ENCODE data around the gene ERP44. TPM values are rescaled to one million over a fixed set of nuclear protein-coding genes. Genes with fewer than 3 reads are reported as not detected.

Gene ERP44
- total and polyA plus RNA-seq, 10 donors: 9.5 to 21.4 (median 17.2) TPM

- no peak overlapping the region for H3K27ac ChIP-seq
- H3K36me3 ChIP-seq: peaks cover 0 to 41% (median 3%) of the 10 kb centered on the region in 6 donors
- 67 to 83% (median 73%) methylated on average over 3 of the region's 3 CpGs for WGBS, 5 donors
- no peak for DNase-seq
- TF ChIP-seq CTCF (IDR thresholded peaks at IDR 0.05 in 8 of 11, conservative IDR thresholded peaks at IDR 0.05 in 3 of 11) (no peak), POLR2A (IDR thresholded peaks at IDR 0.05) (no peak), POLR2AphosphoS5 (IDR thresholded peaks at IDR 0.05) (no peak)
- H3K4me1 ChIP-seq: peaks cover 0 to 43% (median 16%) of the 10 kb centered on the region in 6 donors
- peaks cover 0 to 20% (median 13%) of the 10 kb centered on the region in 8 donors for H3K9me3 ChIP-seq
- intact Hi-C loops (cut with DNase I; ENCODE audit: low total_unique reads): loop anchor here (5.0 to 10.0 kb wide), 2 partner anchors 188 to 296 kb away; no protein-coding TSS in a partner anchor
- H3K27me3 ChIP-seq (replicated peaks in 1 of 7): no peaks in the 10 kb centered on the region
- H3K4me3 ChIP-seq: no peak overlapping the region
Observed at GRCh38 chr9:100029251-100029650, 69.5 kb downstream of the ERP44 start.

- Histone ChIP-seq H3K27ac (no peak overlapping the region), H3K9me3 (peaks cover 0 to 16% (median 10%) of the 10 kb centered on the region in 8 donors), H3K4me3 (no peak overlapping the region), H3K27me3 (replicated peaks in 1 of 7) (no peaks in the 10 kb centered on the region), H3K4me1 (peaks cover 0 to 41% (median 16%) of the 10 kb centered on the region in 6 donors), H3K36me3 (peaks cover 0 to 33% (median 3%) of the 10 kb centered on the region in 6 donors)
- 47 to 76% (median 56%) methylated on average over 2 of the region's 2 CpGs for WGBS, 5 donors
- TF ChIP-seq CTCF (IDR thresholded peaks at IDR 0.05 in 8 of 11, conservative IDR thresholded peaks at IDR 0.05 in 3 of 11) (peak; percentile 82 to 92 (median 88)), POLR2A (IDR thresholded peaks at IDR 0.05) (no peak), POLR2AphosphoS5 (IDR thresholded peaks at IDR 0.05) (peak in 1 of 3 donors; percentile 50)
- peak; percentile 80 for DNase-seq
- intact Hi-C loops (cut with DNase I; ENCODE audit: low total_unique reads): loop anchor here (5.0 to 10.0 kb wide), 2 partner anchors 189 to 297 kb away; no protein-coding TSS in a partner anchor
Observed at GRCh38 chr9:100028201-100028784, 70.5 kb downstream of the ERP44 start.

GRCh38 chr9:100027543-100027942, 71.3 kb downstream of the ERP44 start:
- TF ChIP-seq CTCF (IDR thresholded peaks at IDR 0.05 in 8 of 11, conservative IDR thresholded peaks at IDR 0.05 in 3 of 11) (no peak), POLR2A (IDR thresholded peaks at IDR 0.05) (no peak)
- Histone ChIP-seq H3K27me3 (replicated peaks in 1 of 7) (no peaks in the 10 kb centered on the region), H3K27ac (no peak overlapping the region), H3K4me1 (peaks cover 0 to 41% (median 16%) of the 10 kb centered on the region in 6 donors), H3K36me3 (peaks cover 0 to 25% (median 3%) of the 10 kb centered on the region in 6 donors), H3K4me3 (no peak overlapping the region), H3K9me3 (peaks cover 0 to 9% (median 4%) of the 10 kb centered on the region in 8 donors)
- DNase-seq: no peak
- WGBS, 5 donors: 38 to 73% (median 59%) methylated on average over 2 of the region's 2 CpGs
- intact Hi-C loops (cut with DNase I; ENCODE audit: low total_unique reads): loop anchor here (5.0 to 10.0 kb wide), 2 partner anchors 190 to 297 kb away; no protein-coding TSS in a partner anchor

GRCh38 chr9:100021931-100022330, 76.9 kb downstream of the ERP44 start:
- Histone ChIP-seq H3K27ac (no peak overlapping the region), H3K9me3 (peaks cover 0 to 8% (median 3%) of the 10 kb centered on the region in 8 donors), H3K36me3 (peaks cover 0 to 64% (median 14%) of the 10 kb centered on the region in 6 donors), H3K27me3 (replicated peaks in 1 of 7) (no peaks in the 10 kb centered on the region), H3K4me1 (no peaks in the 10 kb centered on the region), H3K4me3 (no peak overlapping the region)
- intact Hi-C loops (cut with DNase I; ENCODE audit: low total_unique reads): loop anchor here (10.0 kb wide), 1 partner anchor 303 kb away; no protein-coding TSS in a partner anchor
- WGBS, 5 donors: 93 to 99% (median 95%) methylated on average over 3 of the region's 3 CpGs
- no peak for TF ChIP-seq POLR2AphosphoS5 (IDR thresholded peaks at IDR 0.05)
- TF ChIP-seq POLR2A (IDR thresholded peaks at IDR 0.05): no peak
- no peak for TF ChIP-seq CTCF (IDR thresholded peaks at IDR 0.05 in 8 of 11, conservative IDR thresholded peaks at IDR 0.05 in 3 of 11)
- no peak for DNase-seq
